Stomach (tissue), 9 donors: ENCODE data around the gene WDR37. TPM values are rescaled to one million over a fixed set of nuclear protein-coding genes. Genes with fewer than 3 reads are reported as not detected.

Experiments
- DNase-seq, 2 donors: peaks; one replicate each; pipeline versions ENCODE4 v3.0.0 to v3.0.0-alpha.2; 2013 to 2019
- H3K27ac ChIP-seq, 5 donors: fragments of 200-600 bp in 4 of 5; sonication (generic) in 4 of 5; one replicate each; pipeline ENCODE4 v1.5.1; 2013 to 2019; ENCODE audit warnings: mild to moderate bottlenecking in 1 of 5, moderate library complexity in 1 of 5
- H3K27me3 ChIP-seq, 3 donors: fragments of 200-600 bp; sonication (generic); one replicate each; pipeline ENCODE4 v1.5.1; 2017 to 2019; ENCODE audit warnings: mixed run types in 1 of 3
- H3K36me3 ChIP-seq, 4 donors: fragments of 200-600 bp; sonication (generic); 1 replicate in 3 of 4; 2 replicates in 1 of 4; pipeline ENCODE4 v1.5.1; 2016 to 2019
- H3K4me1 ChIP-seq, 4 donors: fragments of 200-600 bp; sonication (generic); one replicate each; pipeline ENCODE4 v1.5.1; 2016 to 2019
- H3K4me3 ChIP-seq, 4 donors: fragments of 200-600 bp; sonication (generic) in 3 of 4; one replicate each; pipeline ENCODE4 v1.5.1; 2016 to 2019; ENCODE audit warnings: mild to moderate bottlenecking in 1 of 4
- H3K9me3 ChIP-seq, 4 donors: fragments of 200-600 bp; sonication (generic); one replicate each; pipeline ENCODE4 v1.5.1; 2016 to 2019
- EP300 ChIP-seq: sonication (generic); formaldehyde crosslinking; IDR thresholded peaks from one replicate; pipeline ENCODE4 v1.6.1; 2017; ENCODE audit warnings: antibody characterized with exemption
- POLR2A ChIP-seq, 4 donors: fragments of 450-650 bp; IDR thresholded peaks; one replicate each; pipeline ENCODE4 v1.6.1; 2016; ENCODE audit warnings: antibody characterized with exemption in 4 of 4, control low read depth in 2 of 4, mild to moderate bottlenecking in 1 of 4, moderate library complexity in 1 of 4
- POLR2AphosphoS5 ChIP-seq, 3 donors: sonication (generic); formaldehyde crosslinking; IDR thresholded peaks; one replicate each; pipeline ENCODE4 v1.6.1; 2016; ENCODE audit warnings: antibody characterized with exemption in 3 of 3
- WGBS, 5 donors: extraction: QIAGEN DNeasy Blood & Tissue Kit in 3 of 5; methylation state at CpG; one replicate each; pipeline versions ENCODE4 v1.1.5 to v1.1.7; 2013 to 2018; 5-methylcytosine and 5-hydroxymethylcytosine counted together
- intact Hi-C: fragments of 100-400 bp; cut with DNase I; formaldehyde crosslinking; loops from one replicate; pipeline ENCODE4 v1.15.1; 2023; ENCODE audit warnings: low total_unique reads
- polyA plus RNA-seq, 3 donors: library from polyadenylated mRNA; stranded (reverse); fragments of 200-250 nt; gene quantifications; one replicate each; pipeline ENCODE4 v1.2.3, GENCODE V29; 2013
- total RNA-seq, 5 donors: library from RNA; depleted of rRNA; stranded (reverse); fragments of >200 nt; gene quantifications; one replicate each; pipeline versions ENCODE4 v1.1.0 to v1.2.3, GENCODE V29; 2014 to 2016
- TF ChIP-seq, protein P1 (sequence below), 7 experiments: fragments of 450-650 bp in 4 of 7; fragments of 200-600 bp in 3 of 7; sonication (generic) in 3 of 7; IDR thresholded peaks; one replicate each; pipeline ENCODE4 v1.5.1; 2016 to 2019; ENCODE audit warnings: antibody characterized with exemption in 7 of 7, control low read depth in 2 of 7, mild to moderate bottlenecking in 1 of 7
- donor health status: healthy with polysubstance abuse.
- donor health status: Bipolar disorder and iron deficiency.
- donor health status: healthy.

WDR37 gene
- total and polyA plus RNA-seq, 8 donors: 5.3 to 165 (median 12.6) TPM

DNA sequence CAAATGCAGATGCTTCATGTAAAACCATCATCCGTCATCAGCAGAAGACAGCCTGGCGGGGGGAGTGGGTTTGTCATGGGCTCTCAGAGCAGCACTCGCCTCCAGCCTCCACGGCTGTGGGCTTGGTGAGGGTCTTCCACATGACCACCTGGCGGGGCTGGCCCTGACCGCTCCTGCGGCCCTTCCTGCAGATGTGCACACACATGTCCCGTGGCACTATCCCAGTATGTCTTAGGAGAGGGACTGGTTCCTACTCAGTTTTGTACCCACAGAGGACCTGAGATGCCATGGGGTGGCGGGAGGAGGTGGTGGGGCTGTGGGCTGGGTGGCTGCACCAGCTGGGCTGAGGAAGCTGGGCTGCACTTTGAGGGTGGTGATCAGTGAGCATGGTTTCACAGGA is 35.2 kb upstream of the WDR37 start:
- no peaks in the 10 kb centered on the region for H3K4me1 ChIP-seq
- WGBS, 5 donors: 92 to 98% (median 94%) methylated on average over 9 of the region's 9 CpGs
- no peak for TF ChIP-seq POLR2AphosphoS5 (IDR thresholded peaks at IDR 0.05)
- TF ChIP-seq, protein P1, sequence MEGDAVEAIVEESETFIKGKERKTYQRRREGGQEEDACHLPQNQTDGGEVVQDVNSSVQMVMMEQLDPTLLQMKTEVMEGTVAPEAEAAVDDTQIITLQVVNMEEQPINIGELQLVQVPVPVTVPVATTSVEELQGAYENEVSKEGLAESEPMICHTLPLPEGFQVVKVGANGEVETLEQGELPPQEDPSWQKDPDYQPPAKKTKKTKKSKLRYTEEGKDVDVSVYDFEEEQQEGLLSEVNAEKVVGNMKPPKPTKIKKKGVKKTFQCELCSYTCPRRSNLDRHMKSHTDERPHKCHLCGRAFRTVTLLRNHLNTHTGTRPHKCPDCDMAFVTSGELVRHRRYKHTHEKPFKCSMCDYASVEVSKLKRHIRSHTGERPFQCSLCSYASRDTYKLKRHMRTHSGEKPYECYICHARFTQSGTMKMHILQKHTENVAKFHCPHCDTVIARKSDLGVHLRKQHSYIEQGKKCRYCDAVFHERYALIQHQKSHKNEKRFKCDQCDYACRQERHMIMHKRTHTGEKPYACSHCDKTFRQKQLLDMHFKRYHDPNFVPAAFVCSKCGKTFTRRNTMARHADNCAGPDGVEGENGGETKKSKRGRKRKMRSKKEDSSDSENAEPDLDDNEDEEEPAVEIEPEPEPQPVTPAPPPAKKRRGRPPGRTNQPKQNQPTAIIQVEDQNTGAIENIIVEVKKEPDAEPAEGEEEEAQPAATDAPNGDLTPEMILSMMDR (IDR thresholded peaks at IDR 0.05): no peak
- TF ChIP-seq POLR2A (IDR thresholded peaks at IDR 0.05): no peak
- no peak for TF ChIP-seq EP300
- H3K4me3 ChIP-seq: no peak overlapping the region
- H3K9me3 ChIP-seq: no peaks in the 10 kb centered on the region
- H3K36me3 ChIP-seq: peaks cover 24 to 50% (median 49%) of the 10 kb centered on the region in 4 donors
- DNase-seq: no peak
- no peak overlapping the region for H3K27ac ChIP-seq
- H3K27me3 ChIP-seq: no peaks in the 10 kb centered on the region
- intact Hi-C loops: no loop called here

DNA sequence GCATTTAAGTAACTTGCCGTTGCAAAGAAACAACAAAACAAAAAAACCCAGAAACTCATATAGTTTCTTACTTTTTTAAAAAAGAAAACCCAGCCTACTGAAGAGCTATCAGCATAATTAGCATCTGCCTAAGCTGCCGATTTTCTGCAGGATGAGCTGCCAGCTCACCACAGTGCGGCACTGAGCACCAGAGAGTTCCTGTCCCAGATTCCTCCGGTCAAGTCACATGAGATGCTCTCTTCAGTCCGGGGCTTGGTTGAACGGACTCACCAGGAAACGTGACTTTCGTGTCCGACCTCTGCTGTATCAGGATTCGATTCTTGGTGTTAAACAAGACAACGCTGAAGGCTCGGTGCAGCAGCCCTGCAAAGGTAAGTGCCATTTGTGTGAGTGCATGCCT is 33.8 kb upstream of the WDR37 start:
- WGBS, 5 donors: 78 to 93% (median 82%) methylated on average over 12 of the region's 12 CpGs
- no peak for DNase-seq

DNA sequence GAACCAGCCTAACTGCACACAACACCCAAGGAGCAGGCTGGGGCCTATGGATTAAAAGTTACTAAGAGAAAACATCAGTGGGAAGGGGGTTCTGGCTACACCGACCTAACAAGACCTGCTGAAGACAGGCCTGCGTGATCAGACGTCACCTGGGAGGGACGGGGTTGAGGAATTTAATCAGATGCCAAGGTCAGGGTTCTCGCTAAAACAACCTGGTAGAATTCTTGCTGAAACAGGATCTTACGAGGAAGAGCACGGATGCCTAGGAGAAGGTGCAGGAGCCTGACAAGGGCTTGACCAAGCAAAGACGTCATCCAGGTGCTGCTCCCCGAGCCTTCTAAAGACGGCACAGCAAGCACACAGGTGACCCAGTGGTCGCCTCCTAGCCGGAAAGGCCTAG is 32.1 kb upstream of the WDR37 start:
- WGBS, 5 donors: 91 to 93% (median 93%) methylated on average over 12 of the region's 12 CpGs
- no peaks in the 10 kb centered on the region for H3K9me3 ChIP-seq
- peaks cover 0 to 18% (median 17%) of the 10 kb centered on the region in 4 donors for H3K36me3 ChIP-seq
- H3K4me3 ChIP-seq: no peak overlapping the region
- H3K27me3 ChIP-seq: no peaks in the 10 kb centered on the region
- no peaks in the 10 kb centered on the region for H3K4me1 ChIP-seq
- DNase-seq: no peak
- H3K27ac ChIP-seq: no peak overlapping the region
- no peak for TF ChIP-seq EP300
- no peak for TF ChIP-seq POLR2A (IDR thresholded peaks at IDR 0.05)
- TF ChIP-seq POLR2AphosphoS5 (IDR thresholded peaks at IDR 0.05): no peak
- TF ChIP-seq, protein P1 (IDR thresholded peaks at IDR 0.05): no peak
- intact Hi-C loops: no loop called here

More for the DNA sequence above, 33.8 kb upstream of the WDR37 start:
- Histone ChIP-seq H3K36me3 (peaks cover 9 to 35% (median 34%) of the 10 kb centered on the region in 4 donors), H3K4me3 (no peak overlapping the region), H3K4me1 (no peaks in the 10 kb centered on the region), H3K27ac (no peak overlapping the region), H3K9me3 (no peaks in the 10 kb centered on the region), H3K27me3 (no peaks in the 10 kb centered on the region)
- TF ChIP-seq EP300 (no peak), POLR2AphosphoS5 (IDR thresholded peaks at IDR 0.05) (no peak), POLR2A (IDR thresholded peaks at IDR 0.05) (no peak)
- TF ChIP-seq, protein P1 (IDR thresholded peaks at IDR 0.05): no peak
- intact Hi-C loops: no loop called here

DNA sequence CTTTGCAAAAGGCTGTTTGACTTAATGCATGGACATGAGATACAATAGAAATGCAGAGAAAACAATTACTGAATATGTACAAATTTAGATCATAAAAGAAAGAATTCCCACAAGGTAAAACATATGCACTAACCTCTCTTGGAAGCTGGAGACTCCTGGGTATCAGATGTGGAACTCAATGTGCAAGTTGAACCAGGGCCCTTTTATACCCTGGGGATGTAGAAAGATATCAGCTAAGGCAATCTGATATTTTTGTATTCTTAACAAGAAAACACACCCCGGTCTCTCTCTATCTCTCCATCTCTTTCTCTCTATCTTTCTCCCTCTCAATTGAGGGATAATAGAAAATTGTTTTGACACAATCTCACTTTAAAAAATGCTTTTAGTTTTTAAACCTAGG is 30.5 kb upstream of the WDR37 start, which contains the start of gene IDI2:
Gene IDI2 (minus strand): TSS at position 177 of the 400 bp plus-strand sequence. CDS start 1,136 bp downstream, outside the sequence.
- no peaks in the 10 kb centered on the region for H3K4me1 ChIP-seq
- TF ChIP-seq POLR2A (IDR thresholded peaks at IDR 0.05) (no peak), EP300 (no peak), POLR2AphosphoS5 (IDR thresholded peaks at IDR 0.05) (no peak)
- TF ChIP-seq, protein P1 (IDR thresholded peaks at IDR 0.05): no peak
- H3K36me3 ChIP-seq: peaks cover 0 to 3% (median 1%) of the 10 kb centered on the region in 4 donors
- no peak within 1 kb of the TSS for H3K4me3 ChIP-seq
- WGBS, 5 donors: 58 to 81% (median 73%) methylated on average over 1 of the region's 1 CpG
- DNase-seq: no peak
- no peak within 1 kb of the TSS for H3K27ac ChIP-seq
- no peaks in the 10 kb centered on the region for H3K27me3 ChIP-seq
- intact Hi-C loops: no loop called here
- H3K9me3 ChIP-seq: no peaks in the 10 kb centered on the region
